HG02981 (cell line): ENCODE data around the gene TNFRSF6B.
A peak's percentile ranks its signal among the peaks of the same experiment; 100 is the strongest.
"Not testable (repeated sequence)": the region's sequence is repeated elsewhere in the genome, so short reads cannot be mapped to it uniquely, and the experiment has no call there.

ENCODE experiments used
- ATAC-seq: cut with Tn5 transposase; IDR thresholded peaks from one replicate; pipeline ENCODE4 v1.9.1; 2021; ENCODE audit warnings: mild to moderate bottlenecking, moderate library complexity; ENCODE audit not compliant: unreplicated experiment

The TNFRSF6B gene

GRCh38 chr20:63706027-63706695 lies 9.7 kb downstream of the TNFRSF6B start:
- ATAC-seq, result no peak

GRCh38 chr20:63706852-63707557 lies 10.6 kb downstream of the TNFRSF6B start:
- peak; percentile 18 for ATAC-seq

- ATAC-seq, result peak; percentile 74
These were observed 11.3 kb downstream of the TNFRSF6B start, which contains the start of the genes ARFRP1 and ZGPAT for GRCh38 chr20:63707558-63708300. ARFRP1 (minus strand) TSS chr20:63707976; CDS start chr20:63707091, 885 bp downstream. ZGPAT (plus strand) TSS chr20:63708039; CDS start chr20:63708581, 542 bp downstream.

DNA sequence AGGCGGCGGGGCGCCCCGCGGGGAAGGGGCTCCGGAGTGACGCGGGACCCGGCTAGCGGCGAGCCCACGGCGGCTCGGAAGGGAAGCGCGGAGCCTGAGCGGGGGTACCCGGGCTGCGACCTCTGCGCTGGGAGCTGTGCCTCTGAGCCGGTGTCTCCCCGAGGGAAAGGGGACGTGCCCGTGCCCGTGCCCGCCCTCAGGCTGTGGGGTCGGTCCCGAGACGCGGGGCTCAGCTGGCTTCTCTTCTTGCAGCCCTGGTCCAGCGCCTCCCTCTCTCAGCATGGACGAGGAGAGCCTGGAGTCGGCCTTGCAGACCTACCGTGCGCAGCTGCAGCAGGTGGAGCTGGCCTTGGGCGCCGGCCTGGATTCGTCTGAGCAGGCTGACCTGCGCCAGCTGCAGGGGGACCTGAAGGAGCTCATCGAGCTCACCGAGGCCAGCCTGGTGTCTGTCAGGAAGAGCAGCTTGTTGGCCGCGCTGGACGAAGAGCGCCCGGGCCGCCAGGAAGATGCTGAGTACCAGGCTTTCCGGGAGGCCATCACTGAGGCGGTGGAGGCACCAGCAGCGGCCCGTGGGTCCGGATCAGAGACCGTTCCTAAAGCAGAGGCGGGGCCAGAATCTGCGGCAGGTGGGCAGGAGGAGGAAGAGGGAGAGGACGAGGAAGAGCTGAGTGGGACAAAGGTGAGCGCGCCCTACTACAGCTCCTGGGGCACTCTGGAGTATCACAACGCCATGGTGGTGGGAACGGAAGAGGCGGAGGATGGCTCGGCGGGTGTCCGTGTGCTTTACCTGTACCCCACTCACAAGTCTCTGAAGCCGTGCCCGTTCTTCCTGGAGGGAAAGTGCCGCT lies 12.1 kb downstream of the TNFRSF6B start:
- peak; percentile 14 for ATAC-seq

- no peak for ATAC-seq
These were observed 12.7 kb downstream of the TNFRSF6B start for GRCh38 chr20:63709149-63709527.

- no peak for ATAC-seq
These were observed 14.7 kb downstream of the TNFRSF6B start for GRCh38 chr20:63711085-63711645.

GRCh38 chr20:63712191-63712590 lies 15.7 kb downstream of the TNFRSF6B start:
- no peak for ATAC-seq

- no peak for ATAC-seq
These were observed 18.4 kb downstream of the TNFRSF6B start for GRCh38 chr20:63714858-63715257.

DNA sequence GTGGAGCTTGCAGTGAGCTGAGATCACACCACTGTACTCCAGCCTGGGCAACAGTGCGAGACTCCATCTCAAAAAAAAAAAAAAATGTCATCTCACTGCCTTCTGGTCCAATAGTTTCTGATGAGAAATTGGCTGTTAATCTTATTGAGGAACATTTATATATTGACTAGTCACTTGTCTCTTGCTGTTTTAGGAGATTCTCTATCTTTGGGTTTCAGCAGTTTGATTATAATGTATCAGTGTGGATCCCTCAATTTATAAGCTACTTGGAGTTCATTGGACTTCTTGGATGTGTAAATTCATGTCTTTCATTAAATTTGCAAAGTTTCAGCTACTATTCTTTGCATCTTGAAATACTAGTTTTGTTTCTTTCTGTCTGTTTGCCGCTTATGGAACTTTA lies 22.5 kb downstream of the TNFRSF6B start:
- no peak for ATAC-seq

DNA sequence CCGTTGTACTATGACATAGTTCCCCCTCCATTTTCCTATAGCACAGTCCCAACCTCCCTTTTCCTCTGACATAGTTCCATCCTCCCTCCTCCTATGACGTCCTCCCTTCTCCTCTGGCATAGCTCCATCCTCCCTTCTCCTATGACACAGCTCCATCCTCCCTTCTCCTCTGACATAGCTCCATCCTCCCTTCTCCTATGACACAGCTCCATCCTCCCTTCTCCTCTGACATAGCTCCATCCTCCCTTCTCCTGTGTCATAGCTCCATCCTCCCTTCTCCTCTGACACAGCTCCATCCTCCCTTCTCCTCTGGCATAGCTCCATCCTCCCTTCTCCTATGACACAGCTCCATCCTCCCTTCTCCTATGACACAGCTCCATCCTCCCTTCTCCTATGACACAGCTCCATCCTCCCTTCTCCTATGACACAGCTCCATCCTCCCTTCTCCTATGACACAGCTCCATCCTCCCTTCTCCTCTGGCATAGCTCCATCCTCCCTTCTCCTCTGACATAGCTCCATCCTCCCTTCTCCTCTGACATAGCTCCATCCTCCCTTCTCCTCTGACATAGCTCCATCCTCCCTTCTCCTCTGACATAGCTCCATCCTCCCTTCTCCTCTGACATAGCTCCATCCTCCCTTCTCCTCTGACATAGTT lies 26.6 kb downstream of the TNFRSF6B start:
- ATAC-seq, result not testable (repeated sequence)

- ATAC-seq, result not testable (repeated sequence)
These were observed 33.8 kb downstream of the TNFRSF6B start for GRCh38 chr20:63730189-63730733.

DNA sequence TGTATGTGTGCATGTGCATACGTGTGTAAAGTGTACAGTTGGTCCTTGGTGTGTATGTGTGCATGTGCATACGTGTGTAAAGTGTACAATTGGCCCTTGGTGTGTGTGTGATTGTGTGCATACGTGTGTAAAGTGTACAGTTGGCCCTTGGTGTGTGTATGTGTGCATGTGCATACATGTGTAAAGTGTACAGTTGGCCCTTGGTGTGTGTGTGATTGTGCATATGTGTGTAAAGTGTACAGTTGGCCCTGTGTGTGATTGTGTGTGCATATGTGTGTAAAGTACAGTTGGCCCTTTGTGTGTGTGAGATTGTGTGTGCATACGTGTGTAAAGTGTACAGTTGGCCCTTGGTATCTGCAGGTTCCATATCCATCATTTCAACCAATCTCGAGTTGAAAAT lies 35.0 kb downstream of the TNFRSF6B start:
- no peak for ATAC-seq

DNA sequence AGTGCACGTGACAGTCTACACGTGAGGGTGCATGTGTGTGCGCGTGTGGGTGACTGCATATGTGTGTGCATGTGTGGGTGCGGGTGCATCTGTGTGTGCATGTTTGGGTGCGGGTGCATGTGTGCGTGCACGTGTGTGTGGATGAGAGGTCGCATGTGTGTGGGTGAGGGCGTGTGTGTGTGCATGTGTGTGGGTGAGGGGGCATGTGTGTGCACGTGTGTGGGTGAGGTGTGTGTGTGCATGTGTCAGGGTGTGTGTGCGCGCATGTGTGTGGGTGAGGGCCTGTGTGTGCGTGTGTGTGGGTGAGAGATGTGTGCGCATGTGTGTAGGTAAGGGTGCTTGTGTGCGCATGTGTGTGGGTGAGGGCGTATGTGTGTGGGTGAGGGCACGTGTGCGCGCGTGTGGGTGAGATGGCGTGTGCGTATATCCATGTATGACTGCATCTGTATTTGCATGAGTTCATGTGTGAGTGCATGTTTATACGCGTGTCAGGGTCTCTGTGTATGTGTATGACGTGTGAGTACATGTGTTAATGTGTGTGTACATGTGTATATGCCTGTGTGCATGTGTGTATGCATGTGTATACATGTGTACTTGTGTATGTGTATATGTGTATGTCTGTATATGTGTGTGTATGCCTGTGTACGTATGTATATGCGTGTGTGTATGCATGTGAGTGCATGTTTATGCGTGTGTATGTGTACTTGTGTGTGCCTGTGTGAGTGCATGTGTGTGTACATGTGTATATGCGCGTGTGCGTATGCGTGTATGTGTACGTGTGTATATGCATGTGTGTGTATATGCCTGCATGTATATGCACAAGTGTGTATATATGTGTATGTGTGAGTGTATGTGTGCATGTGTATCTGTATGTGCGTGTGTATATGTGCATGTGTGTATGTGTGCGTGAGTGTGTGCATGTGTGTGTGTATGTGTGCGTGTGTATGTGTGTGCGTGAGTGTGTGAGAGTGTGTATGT lies 36.0 kb downstream of the TNFRSF6B start:
- no peak for ATAC-seq

GRCh38 chr20:63733117-63733516 lies 36.7 kb downstream of the TNFRSF6B start:
- ATAC-seq, result no peak

- no peak for ATAC-seq
These were observed 37.2 kb downstream of the TNFRSF6B start for GRCh38 chr20:63733579-63734081.

DNA sequence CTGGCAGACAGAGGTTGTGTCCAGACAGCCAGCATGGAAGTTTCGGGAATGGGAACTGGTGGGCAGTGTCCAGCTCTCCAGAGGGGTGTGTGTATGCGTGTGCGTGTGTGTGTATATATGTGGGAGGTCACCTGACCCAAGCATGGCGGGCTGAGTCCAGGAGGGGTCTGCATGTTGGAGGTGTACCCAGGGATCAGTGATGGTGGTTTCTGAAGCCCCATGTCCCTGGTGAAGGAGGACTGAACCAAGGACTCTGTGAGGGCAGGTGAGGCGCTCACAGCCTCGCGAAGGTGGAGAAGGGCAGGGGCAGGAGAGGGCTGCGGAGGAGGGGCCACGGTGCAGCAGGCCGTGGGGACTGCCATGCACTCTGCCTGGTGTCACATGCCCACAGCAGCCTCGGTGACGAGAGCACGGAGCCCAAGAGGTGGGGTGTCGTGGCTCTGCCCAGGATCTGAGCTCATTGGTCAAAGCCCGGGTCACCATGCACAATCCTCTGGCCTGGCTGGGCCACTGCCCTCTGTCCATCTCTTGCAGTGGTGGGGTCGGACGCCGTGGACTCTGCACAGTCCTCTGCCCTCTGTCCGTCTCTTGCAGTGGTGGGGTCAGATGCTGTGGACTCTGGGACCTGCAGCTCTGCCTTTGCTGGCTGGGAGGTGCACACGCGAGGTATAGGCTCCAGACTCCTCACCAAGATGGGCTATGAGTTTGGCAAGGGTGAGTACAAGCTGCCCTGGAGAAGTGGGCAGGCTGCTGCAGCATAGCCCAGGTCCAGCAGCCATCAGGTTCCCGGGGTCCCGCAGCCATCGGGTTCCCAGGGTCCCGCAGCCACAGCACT lies 37.9 kb downstream of the TNFRSF6B start:
- no peak for ATAC-seq
